Epithelial cell of esophagus (primary cell): ENCODE results near the gene MTX1.

ENCODE experiments used
- DNase-seq: peaks from one replicate; pipeline ENCODE4 v3.0.0; 2010; ENCODE audit warnings: low read depth
- H3K4me3 ChIP-seq: 2 replicates; pipeline ENCODE4 v1.5.1; 2011; ENCODE audit warnings: mild to moderate bottlenecking, low read length, control low read depth
- CTCF ChIP-seq: IDR thresholded peaks from 2 replicates; pipeline ENCODE4 v1.5.1; 2011; ENCODE audit warnings: low read depth, mild to moderate bottlenecking, low read length, control low read depth, inconsistent platforms; ENCODE audit not compliant: insufficient read depth; ENCODE audit errors: missing control alignments

The MTX1 gene

GRCh38 chr1:155182052-155182550, 26.4 kb upstream of the MTX1 start:
- DNase-seq: no peak
- H3K4me3 ChIP-seq: no peak overlapping the region
- no peak for TF ChIP-seq CTCF

- DNase-seq: no peak
- TF ChIP-seq CTCF: no peak
- H3K4me3 ChIP-seq: no peak overlapping the region
Observed at GRCh38 chr1:155183775-155184221, 24.7 kb upstream of the MTX1 start.

DNA sequence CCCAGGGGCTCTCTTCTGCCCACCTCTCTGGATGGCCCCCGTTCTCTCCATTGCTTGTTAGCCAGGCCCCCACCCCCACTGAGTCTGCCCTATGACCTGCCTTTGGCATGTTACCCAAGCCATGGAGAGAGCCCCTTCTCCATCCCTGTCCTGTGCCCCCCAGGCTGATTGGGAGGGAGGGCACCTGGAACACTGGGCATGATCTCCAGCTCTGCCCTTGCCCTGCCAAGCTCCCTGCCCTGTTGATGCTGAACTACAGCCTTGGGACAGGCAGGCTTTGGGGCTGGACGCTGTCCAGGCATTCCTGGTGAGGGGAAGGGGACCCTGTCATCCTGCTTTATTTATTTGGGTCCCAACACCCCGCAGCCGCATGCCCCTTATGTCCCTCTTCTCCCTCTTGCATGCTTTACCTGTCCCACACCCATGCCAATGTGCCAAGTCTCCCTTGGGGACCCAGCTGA, 24.1 kb upstream of the MTX1 start:
- DNase-seq: no peak
- no peak overlapping the region for H3K4me3 ChIP-seq
- no peak for TF ChIP-seq CTCF

GRCh38 chr1:155184835-155185782, 23.4 kb upstream of the MTX1 start:
- no peak for TF ChIP-seq CTCF
- no peak overlapping the region for H3K4me3 ChIP-seq
- peak; percentile 37 for DNase-seq

DNA sequence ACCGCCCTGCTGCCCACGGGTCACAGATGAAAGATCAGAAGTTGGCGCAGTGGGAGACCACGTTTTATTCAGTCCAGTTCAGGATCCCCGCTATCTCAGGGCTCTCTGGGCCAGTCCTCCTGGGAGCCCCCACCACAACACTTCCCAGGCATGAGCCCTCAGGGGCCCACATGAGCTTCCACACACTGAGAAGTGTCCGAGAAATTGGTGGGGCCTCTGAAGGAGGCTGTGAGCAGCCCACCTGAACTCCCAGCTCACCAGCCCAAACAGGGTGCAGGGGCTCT, 22.8 kb upstream of the MTX1 start:
- DNase-seq: no peak
- no peak overlapping the region for H3K4me3 ChIP-seq
- no peak for TF ChIP-seq CTCF

DNA sequence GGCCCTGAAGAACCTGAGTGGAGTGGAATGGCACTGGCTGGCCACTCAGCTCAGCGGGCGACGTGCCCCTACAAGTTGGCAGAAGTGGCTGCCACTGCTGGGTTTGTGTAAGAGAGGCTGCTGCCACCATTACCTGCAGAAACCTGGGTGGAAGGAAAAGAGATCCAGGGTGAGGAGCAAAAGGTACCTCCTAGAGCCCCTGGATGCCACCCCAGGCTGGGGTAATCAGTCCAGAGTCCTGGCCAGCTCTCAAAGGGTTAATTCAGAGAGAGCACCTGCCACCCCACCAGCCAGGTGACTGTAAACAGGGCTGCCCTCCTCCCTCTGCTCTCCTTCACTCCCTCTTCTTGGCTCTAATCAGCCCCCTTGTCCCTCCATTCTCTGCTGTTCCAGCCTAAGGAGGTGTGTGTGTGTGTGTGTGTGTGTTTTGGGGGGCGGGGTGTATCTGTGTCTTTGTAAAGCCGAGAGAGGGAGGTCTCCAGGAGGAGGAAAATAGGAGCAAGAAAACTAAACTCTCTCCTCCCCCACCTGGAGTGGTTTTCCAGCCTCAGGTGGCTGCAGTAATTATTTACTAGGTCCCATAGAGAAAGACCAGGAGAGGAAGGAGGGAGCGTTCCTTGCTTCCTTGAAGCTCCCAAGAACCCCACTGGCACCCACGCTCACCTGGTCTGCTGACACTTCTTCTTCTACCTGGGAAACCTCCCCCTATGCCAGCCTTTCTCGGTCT, 22.3 kb upstream of the MTX1 start:
- TF ChIP-seq CTCF: no peak
- no peak for DNase-seq

More for the DNA sequence above, 22.3 kb upstream of the MTX1 start:
- H3K4me3 ChIP-seq: no peak overlapping the region
